Glutamatergic neuron (in vitro differentiated cells): Measurements from ENCODE around the gene ZFAND3. TPM values are rescaled to one million over a fixed set of nuclear protein-coding genes. Genes with fewer than 3 reads are reported as not detected.
A peak's percentile ranks its signal among the peaks of the same experiment; 100 is the strongest.

Experiments
- DNase-seq: peaks from one replicate; pipeline ENCODE4 v3.0.0; 2022
- H3K27ac Mint-ChIP-seq: one replicate; pipeline ENCODE4 v1.8.0; 2020; ENCODE audit warnings: mild to moderate bottlenecking, mixed read lengths, inconsistent platforms; ENCODE audit not compliant: unreplicated experiment
- H3K27me3 Mint-ChIP-seq: one replicate; pipeline ENCODE4 v1.8.0; 2020; ENCODE audit warnings: mild to moderate bottlenecking, moderate library complexity, mixed read lengths, inconsistent platforms; ENCODE audit not compliant: unreplicated experiment
- H3K36me3 Mint-ChIP-seq: one replicate; pipeline ENCODE4 v1.8.0; 2020; ENCODE audit warnings: mild to moderate bottlenecking, mixed read lengths, inconsistent platforms; ENCODE audit not compliant: unreplicated experiment
- H3K4me1 Mint-ChIP-seq: one replicate; pipeline ENCODE4 v1.8.0; 2020; ENCODE audit warnings: mild to moderate bottlenecking, low read depth, mixed read lengths, inconsistent platforms; ENCODE audit not compliant: unreplicated experiment
- H3K4me3 Mint-ChIP-seq: one replicate; pipeline ENCODE4 v1.8.0; 2020; ENCODE audit warnings: mild to moderate bottlenecking, mixed read lengths, inconsistent platforms; ENCODE audit not compliant: unreplicated experiment
- H3K9me3 Mint-ChIP-seq: one replicate; pipeline ENCODE4 v1.8.0; 2020; ENCODE audit warnings: mild to moderate bottlenecking, moderate library complexity, mixed read lengths, inconsistent platforms; ENCODE audit not compliant: unreplicated experiment
- CTCF ChIP-seq: fragments of 200-600 bp; sonication (generic); IDR thresholded peaks from one replicate; pipeline ENCODE4 v1.5.0; 2021; ENCODE audit not compliant: partially characterized antibody, unreplicated experiment
- total RNA-seq: library from RNA; stranded (reverse); fragmentation: NEBNext Ultra II Directional; extraction: Animal tissue kit (Norgen Biotek cat#: 25700); gene quantifications from one replicate; pipeline ENCODE4 v1.2.1, GENCODE V29; 2021; ENCODE audit not compliant: unreplicated experiment

ZFAND3 gene
- total RNA-seq, 1 donor from 2014 or later: 115 TPM

GRCh38 chr6:38004908-38005307 lies 185.4 kb downstream of the ZFAND3 start:
- Mint-ChIP-seq H3K4me3 (no peak overlapping the region), H3K27ac (no peak overlapping the region), H3K9me3 (peaks cover 1% of the 10 kb centered on the region), H3K36me3 (peaks cover 5% of the 10 kb centered on the region), H3K4me1 (peaks cover 7% of the 10 kb centered on the region), H3K27me3 (peaks cover 9% of the 10 kb centered on the region)
- no peak for DNase-seq
- TF ChIP-seq CTCF: no peak

GRCh38 chr6:38011937-38012336 lies 192.4 kb downstream of the ZFAND3 start:
- Mint-ChIP-seq H3K4me1 (peaks cover 5% of the 10 kb centered on the region), H3K9me3 (peaks cover 7% of the 10 kb centered on the region), H3K36me3 (peaks cover 4% of the 10 kb centered on the region), H3K27ac (no peak overlapping the region), H3K4me3 (no peak overlapping the region), H3K27me3 (peaks cover 4% of the 10 kb centered on the region)
- DNase-seq: no peak
- no peak for TF ChIP-seq CTCF

- peak; percentile 73 for TF ChIP-seq CTCF
- H3K9me3 Mint-ChIP-seq: peaks cover 6% of the 10 kb centered on the region
- peak overlapping the region; percentile 73 for H3K27ac Mint-ChIP-seq
- H3K4me3 Mint-ChIP-seq: no peak overlapping the region
- peaks cover 9% of the 10 kb centered on the region for H3K4me1 Mint-ChIP-seq
- peaks cover 4% of the 10 kb centered on the region for H3K36me3 Mint-ChIP-seq
- peaks cover 4% of the 10 kb centered on the region for H3K27me3 Mint-ChIP-seq
- peak; percentile 47 for DNase-seq
Observed at GRCh38 chr6:38012573-38012972, 193.0 kb downstream of the ZFAND3 start.

GRCh38 chr6:38015341-38015740 lies 195.8 kb downstream of the ZFAND3 start:
- no peak for TF ChIP-seq CTCF
- DNase-seq: no peak
- Mint-ChIP-seq H3K9me3 (peaks cover 4% of the 10 kb centered on the region), H3K27me3 (no peaks in the 10 kb centered on the region), H3K4me3 (no peak overlapping the region), H3K27ac (no peak overlapping the region), H3K4me1 (peaks cover 8% of the 10 kb centered on the region), H3K36me3 (no peaks in the 10 kb centered on the region)

- Mint-ChIP-seq H3K4me1 (peaks cover 18% of the 10 kb centered on the region), H3K4me3 (no peak overlapping the region), H3K36me3 (no peaks in the 10 kb centered on the region), H3K27ac (no peak overlapping the region), H3K9me3 (peaks cover 2% of the 10 kb centered on the region), H3K27me3 (no peaks in the 10 kb centered on the region)
- no peak for DNase-seq
- TF ChIP-seq CTCF: no peak
Observed at GRCh38 chr6:38016824-38017223, 197.3 kb downstream of the ZFAND3 start.
